D721Med (cell line): ENCODE results near the gene FAM110D.

Experiments
- DNase-seq: peaks from one replicate; pipeline ENCODE4 v3.0.0; 2011; ENCODE audit warnings: low spot score; ENCODE audit not compliant: insufficient read length
- FAIRE-seq: peaks from 2 replicates; lab custom pipeline; 2011; peaks lifted over from hg19 to GRCh38; lab: Jason Lieb, UNC
- TF ChIP-seq, protein P1 (sequence below): IDR thresholded peaks from 2 replicates; pipeline ENCODE4 v1.5.1; 2012; ENCODE audit warnings: mild to moderate bottlenecking, control low read depth; ENCODE audit not compliant: insufficient read depth; ENCODE audit errors: missing control alignments

The FAM110D gene

DNA sequence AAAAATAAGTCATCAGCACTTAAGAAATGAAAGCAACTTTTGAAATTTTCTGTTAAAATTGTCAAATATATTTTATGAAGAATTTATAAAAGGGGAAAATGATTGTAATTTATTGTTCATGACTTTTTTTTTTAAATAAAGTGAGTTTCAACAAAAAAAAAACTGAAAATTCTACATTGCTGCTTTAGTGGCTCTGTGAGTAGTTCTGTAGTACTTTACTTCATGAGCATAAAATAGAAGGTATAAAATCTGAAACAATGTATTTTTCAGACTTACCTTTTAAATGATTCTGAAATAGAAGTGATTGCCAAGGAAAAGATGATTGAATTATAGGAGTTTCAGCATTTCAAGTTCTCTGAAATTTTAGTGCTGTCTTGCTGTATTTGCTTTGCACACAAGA lies 33.5 kb upstream of the FAM110D start:
- TF ChIP-seq, protein P1, sequence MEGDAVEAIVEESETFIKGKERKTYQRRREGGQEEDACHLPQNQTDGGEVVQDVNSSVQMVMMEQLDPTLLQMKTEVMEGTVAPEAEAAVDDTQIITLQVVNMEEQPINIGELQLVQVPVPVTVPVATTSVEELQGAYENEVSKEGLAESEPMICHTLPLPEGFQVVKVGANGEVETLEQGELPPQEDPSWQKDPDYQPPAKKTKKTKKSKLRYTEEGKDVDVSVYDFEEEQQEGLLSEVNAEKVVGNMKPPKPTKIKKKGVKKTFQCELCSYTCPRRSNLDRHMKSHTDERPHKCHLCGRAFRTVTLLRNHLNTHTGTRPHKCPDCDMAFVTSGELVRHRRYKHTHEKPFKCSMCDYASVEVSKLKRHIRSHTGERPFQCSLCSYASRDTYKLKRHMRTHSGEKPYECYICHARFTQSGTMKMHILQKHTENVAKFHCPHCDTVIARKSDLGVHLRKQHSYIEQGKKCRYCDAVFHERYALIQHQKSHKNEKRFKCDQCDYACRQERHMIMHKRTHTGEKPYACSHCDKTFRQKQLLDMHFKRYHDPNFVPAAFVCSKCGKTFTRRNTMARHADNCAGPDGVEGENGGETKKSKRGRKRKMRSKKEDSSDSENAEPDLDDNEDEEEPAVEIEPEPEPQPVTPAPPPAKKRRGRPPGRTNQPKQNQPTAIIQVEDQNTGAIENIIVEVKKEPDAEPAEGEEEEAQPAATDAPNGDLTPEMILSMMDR = no peak
- FAIRE-seq = no peak
- DNase-seq = no peak

DNA sequence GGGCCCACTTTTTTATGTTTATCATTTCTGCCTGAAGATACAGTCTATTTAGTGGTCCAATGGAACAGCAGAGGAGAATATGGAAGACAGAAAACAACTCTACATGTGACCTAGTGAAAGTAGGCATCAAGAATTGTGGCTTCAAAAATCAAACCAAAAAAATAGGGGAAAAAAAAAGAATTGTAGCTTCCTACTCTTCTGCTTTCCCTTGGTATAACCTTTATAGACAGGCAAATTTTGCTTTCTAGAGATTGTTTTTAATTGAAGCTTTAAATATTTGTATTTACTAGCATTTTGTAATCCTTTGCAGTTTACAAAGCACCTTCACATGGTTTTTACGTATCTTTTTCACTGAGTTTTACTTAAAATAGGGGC lies 32.9 kb upstream of the FAM110D start:
- DNase-seq (no peak), FAIRE-seq (no peak)
- TF ChIP-seq, protein P1 = no peak

DNA sequence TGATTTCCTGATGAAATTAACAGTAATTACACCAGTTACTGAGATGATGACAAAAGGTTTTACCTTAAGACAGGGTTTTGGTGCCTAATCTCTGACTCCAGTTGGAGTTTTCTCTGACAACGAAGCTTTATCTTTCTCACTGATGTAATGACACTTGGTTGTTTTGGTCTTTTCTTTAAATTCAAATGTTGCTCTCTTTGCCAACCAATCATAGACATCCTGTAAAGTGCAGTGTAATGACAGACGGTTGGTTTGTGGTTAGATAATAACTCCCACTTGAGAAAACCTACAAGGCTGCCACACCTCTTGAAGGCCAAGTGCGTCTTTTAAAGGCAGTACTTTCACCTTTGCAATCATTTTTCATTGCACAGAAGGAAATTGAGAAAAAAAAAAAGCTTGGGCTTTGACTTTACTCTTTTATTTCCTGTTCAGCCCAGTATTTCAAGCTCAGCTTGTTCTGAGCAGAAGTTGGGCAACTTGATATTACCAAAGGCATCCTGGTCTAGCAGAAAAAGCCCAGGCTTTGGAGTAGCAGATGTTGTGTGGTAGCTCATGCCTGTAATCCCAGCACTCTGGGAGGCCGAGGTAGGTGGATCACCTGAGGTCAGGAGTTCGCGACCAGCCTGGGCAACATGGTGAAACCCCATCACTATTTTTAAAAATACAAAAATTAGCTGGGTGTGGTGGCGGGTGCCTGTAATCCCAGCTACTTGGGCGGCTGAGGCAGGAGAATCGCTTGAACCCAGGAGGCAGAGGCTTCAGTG lies 32.4 kb upstream of the FAM110D start:
- DNase-seq (no peak), FAIRE-seq (no peak)
- TF ChIP-seq, protein P1 = no peak

DNA sequence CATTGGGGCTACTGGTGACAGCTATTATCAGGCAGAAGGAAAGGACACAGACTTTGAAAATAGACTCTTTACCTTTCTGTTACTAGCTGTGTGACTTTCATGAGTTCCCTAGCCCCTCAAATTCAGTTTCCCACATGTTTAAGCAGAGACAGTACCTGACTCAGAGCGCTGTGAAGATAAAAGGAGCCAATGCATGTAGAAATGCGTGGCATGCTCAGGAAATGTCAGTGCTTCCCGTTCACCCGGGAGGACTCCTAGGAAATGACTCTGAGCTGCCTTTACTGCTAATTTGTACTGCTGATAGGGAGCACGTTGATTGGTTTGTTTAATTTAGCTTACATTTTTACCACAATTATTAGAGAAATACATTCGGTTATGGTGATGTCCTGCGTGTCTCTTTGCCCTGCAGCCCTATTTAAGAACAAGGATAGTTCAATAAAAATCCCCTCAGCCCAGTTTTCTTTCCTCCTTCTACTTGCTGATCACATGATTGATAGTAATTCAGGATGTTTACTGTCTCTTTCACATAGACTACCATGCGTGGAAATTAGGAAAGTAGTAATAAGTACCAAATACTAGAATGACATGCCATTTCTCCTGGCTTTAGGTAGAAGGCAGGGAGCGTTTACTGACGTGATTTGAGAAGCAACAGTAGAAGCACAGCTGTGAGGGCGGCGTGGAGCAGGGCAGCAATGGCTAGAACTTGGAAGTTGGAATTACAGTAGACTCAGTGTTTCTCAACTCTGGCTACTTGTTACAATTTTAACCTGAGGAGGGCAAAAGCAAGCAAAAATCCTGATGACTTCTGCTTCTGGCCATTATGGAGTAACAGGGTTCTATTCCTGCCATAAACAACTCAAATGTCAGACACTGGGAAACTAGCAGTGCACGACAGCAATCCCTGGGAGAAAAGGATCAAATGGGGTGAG lies 31.4 kb upstream of the FAM110D start:
- TF ChIP-seq, protein P1 = no peak
- no peak for FAIRE-seq
- DNase-seq = no peak

DNA sequence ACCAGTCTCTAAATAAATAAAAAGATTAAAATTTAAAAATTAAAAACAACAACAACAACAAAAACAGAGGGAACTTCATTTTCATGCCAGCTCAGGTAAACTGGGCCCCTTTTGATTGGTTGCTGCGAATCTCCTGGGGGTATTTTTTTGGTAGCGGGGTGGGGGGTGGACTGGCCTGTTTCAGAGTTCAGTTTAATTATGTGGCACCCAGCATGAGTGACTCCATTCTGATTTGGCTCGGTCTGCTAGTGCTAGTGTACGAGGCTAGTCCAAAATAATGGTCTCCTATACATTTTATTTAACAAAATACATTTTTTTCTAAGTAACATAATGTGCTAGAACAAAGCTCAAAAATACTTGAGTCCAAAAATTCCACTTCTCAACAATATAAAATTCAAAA lies 29.1 kb upstream of the FAM110D start:
- DNase-seq (no peak), FAIRE-seq (no peak)
- TF ChIP-seq, protein P1 = no peak

DNA sequence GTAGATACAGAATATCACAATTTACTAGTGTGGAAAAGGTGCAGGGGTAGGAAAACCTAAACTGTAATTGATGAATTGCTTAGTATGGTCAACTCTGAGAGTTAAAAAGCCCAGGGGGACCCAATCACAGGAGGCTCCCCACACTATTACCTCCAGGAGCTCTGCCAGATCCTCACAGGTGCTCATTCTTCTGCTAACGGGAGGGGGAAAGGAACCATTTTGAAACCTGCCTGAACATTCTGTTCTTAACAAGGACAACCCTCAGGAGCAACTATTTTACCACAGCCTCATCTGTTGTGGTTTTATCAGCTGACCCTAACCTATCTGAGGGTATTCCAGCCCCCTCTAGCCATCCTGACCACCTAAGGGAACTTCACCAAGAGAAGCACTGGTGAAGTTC lies 28.2 kb upstream of the FAM110D start:
- TF ChIP-seq, protein P1 = no peak
- DNase-seq (no peak), FAIRE-seq (no peak)
